ENCODE measurements around the gene TMEM250.
A peak's percentile ranks its signal among the peaks of the same experiment; 100 is the strongest.
"Not testable (repeated sequence)": the region's sequence is repeated elsewhere in the genome, so short reads cannot be mapped to it uniquely, and the experiment has no call there.

Gene TMEM250

GRCh38 chr9:136101615-136102074 lies 17.0 kb downstream of the TMEM250 start:
- WGBS, result 95% methylated on average over 13 of the region's 27 CpGs
- H2BK15ac ChIP-seq (ENCODE audit: low read depth, poor library complexity, severe bottlenecking); H3K4me2 ChIP-seq (ENCODE audit: low read length, poor library complexity, severe bottlenecking); H2BK12ac ChIP-seq (ENCODE audit: low read length in 2 of 2); H3K23ac ChIP-seq (ENCODE audit: low read length in 2 of 2); H3K9ac ChIP-seq (ENCODE audit: low read length); H3K27ac ChIP-seq (ENCODE audit: low read length, poor library complexity, severe bottlenecking); H4K91ac ChIP-seq (ENCODE audit: low read length); H3K14ac ChIP-seq (ENCODE audit: low read length in 2 of 2); H2BK120ac ChIP-seq (ENCODE audit: low read depth, low read length); H2AFZ ChIP-seq (ENCODE audit: low read depth, low read length); H3K79me1 ChIP-seq (replicated peaks; ENCODE audit: low read length, poor library complexity, severe bottlenecking); H3K9me3 ChIP-seq (ENCODE audit: control insufficient read depth, low read length); H2AK5ac ChIP-seq (ENCODE audit: low read length, severe bottlenecking); H3K4ac ChIP-seq (ENCODE audit: low read depth in 1 of 2, low read length in 2 of 2); H4K8ac ChIP-seq (ENCODE audit: low read length); H2BK5ac ChIP-seq (ENCODE audit: low read depth, low read length, poor library complexity, severe bottlenecking); DNase-seq; H3K36me3 ChIP-seq (ENCODE audit: control insufficient read depth in 1 of 2, insufficient read depth in 2 of 2, low read depth in 1 of 2, low read length in 2 of 2); H3K4me3 ChIP-seq (ENCODE audit: insufficient read depth in 1 of 2, low read depth in 1 of 2, low read length in 2 of 2); H3K18ac ChIP-seq (ENCODE audit: low read depth in 1 of 2, low read length in 2 of 2): not testable (repeated sequence)
- peaks cover 17 to 44% of the 10 kb centered on the region in 2 experiments for H3K27me3 ChIP-seq (ENCODE audit: control insufficient read depth in 1 of 2, insufficient read depth in 1 of 2, low read length in 2 of 2)
- peaks cover 30% of the 10 kb centered on the region for H3K4me1 ChIP-seq (ENCODE audit: control insufficient read depth, insufficient read depth, low read depth, low read length)

GRCh38 chr9:136100700-136101614 lies 17.7 kb downstream of the TMEM250 start:
- WGBS, result 68% methylated on average over 20 of the region's 30 CpGs
- H3K18ac ChIP-seq (ENCODE audit: low read depth in 1 of 2, low read length in 2 of 2), result no peak overlapping the region
- no peak overlapping the region for H3K4me2 ChIP-seq (ENCODE audit: low read length, poor library complexity, severe bottlenecking)
- no peak overlapping the region for H3K14ac ChIP-seq (ENCODE audit: low read length in 2 of 2)
- no peak overlapping the region for H3K4me3 ChIP-seq (ENCODE audit: insufficient read depth in 1 of 2, low read depth in 1 of 2, low read length in 2 of 2)
- peaks cover 33% of the 10 kb centered on the region for H3K4me1 ChIP-seq (ENCODE audit: control insufficient read depth, insufficient read depth, low read depth, low read length)
- H2BK15ac ChIP-seq (ENCODE audit: low read depth, poor library complexity, severe bottlenecking), result peak overlapping the region; percentile 33
- no peak overlapping the region for H2BK5ac ChIP-seq (ENCODE audit: low read depth, low read length, poor library complexity, severe bottlenecking)
- H3K27me3 ChIP-seq (ENCODE audit: control insufficient read depth in 1 of 2, insufficient read depth in 1 of 2, low read length in 2 of 2), result peaks cover 17 to 44% of the 10 kb centered on the region in 2 experiments
- H3K4ac ChIP-seq (ENCODE audit: low read depth in 1 of 2, low read length in 2 of 2), result no peak overlapping the region
- H2BK120ac ChIP-seq (ENCODE audit: low read depth, low read length), result no peak overlapping the region
- peaks cover 0 to 4% of the 10 kb centered on the region in 2 experiments for H3K36me3 ChIP-seq (ENCODE audit: control insufficient read depth in 1 of 2, insufficient read depth in 2 of 2, low read depth in 1 of 2, low read length in 2 of 2)
- no peak for DNase-seq
- no peak overlapping the region for H2AK5ac ChIP-seq (ENCODE audit: low read length, severe bottlenecking)
- H3K9me3 ChIP-seq (ENCODE audit: control insufficient read depth, low read length), result no peaks in the 10 kb centered on the region
- H3K23ac ChIP-seq (ENCODE audit: low read length in 2 of 2), result no peak overlapping the region
- no peak overlapping the region for H4K91ac ChIP-seq (ENCODE audit: low read length)
- no peak overlapping the region for H2AFZ ChIP-seq (ENCODE audit: low read depth, low read length)
- no peak overlapping the region for H2BK12ac ChIP-seq (ENCODE audit: low read length in 2 of 2)
- no peaks in the 10 kb centered on the region for H3K79me1 ChIP-seq (replicated peaks; ENCODE audit: low read length, poor library complexity, severe bottlenecking)
- no peak overlapping the region for H4K8ac ChIP-seq (ENCODE audit: low read length)
- H3K9ac ChIP-seq (ENCODE audit: low read length), result no peak overlapping the region
- H3K27ac ChIP-seq (ENCODE audit: low read length, poor library complexity, severe bottlenecking), result no peak overlapping the region

DNA sequence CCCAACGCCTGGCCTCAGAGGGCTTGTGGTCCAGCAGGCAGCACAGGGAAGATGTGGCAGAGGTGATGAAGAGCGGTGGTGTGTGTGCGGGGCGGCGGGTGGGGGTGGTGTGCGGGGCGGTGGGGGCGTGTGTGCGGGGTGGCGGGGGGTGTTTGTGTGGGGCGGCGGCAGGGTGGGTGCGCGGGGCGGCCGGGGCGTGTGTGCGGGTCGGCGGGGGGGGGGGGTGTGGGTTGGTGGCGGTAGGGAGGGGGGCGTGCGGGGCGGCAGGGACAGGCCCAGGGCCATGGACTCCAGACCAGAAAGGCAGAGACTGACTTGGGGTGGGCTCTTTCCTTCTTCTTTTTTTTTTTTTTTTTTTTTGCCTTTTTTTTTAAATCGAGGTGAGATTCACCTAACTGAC lies 19.1 kb downstream of the TMEM250 start:
- Histone ChIP-seq H3K14ac (ENCODE audit: low read length in 2 of 2) (no peak overlapping the region), H2BK15ac (ENCODE audit: low read depth, poor library complexity, severe bottlenecking) (no peak overlapping the region), H3K23ac (ENCODE audit: low read length in 2 of 2) (no peak overlapping the region), H3K27ac (ENCODE audit: low read length, poor library complexity, severe bottlenecking) (no peak overlapping the region), H4K91ac (ENCODE audit: low read length) (peak overlapping the region; percentile 43), H3K36me3 (ENCODE audit: control insufficient read depth in 1 of 2, insufficient read depth in 2 of 2, low read depth in 1 of 2, low read length in 2 of 2) (peaks cover 0 to 4% of the 10 kb centered on the region in 2 experiments), H2BK5ac (ENCODE audit: low read depth, low read length, poor library complexity, severe bottlenecking) (no peak overlapping the region), H3K4ac (ENCODE audit: low read depth in 1 of 2, low read length in 2 of 2) (no peak overlapping the region), H4K8ac (ENCODE audit: low read length) (no peak overlapping the region), H3K27me3 (ENCODE audit: control insufficient read depth in 1 of 2, insufficient read depth in 1 of 2, low read length in 2 of 2) (peaks cover 17 to 41% of the 10 kb centered on the region in 2 experiments), H3K9ac (ENCODE audit: low read length) (no peak overlapping the region), H3K4me1 (ENCODE audit: control insufficient read depth, insufficient read depth, low read depth, low read length) (peaks cover 23% of the 10 kb centered on the region), H3K18ac (ENCODE audit: low read depth in 1 of 2, low read length in 2 of 2) (no peak overlapping the region), H2AK5ac (ENCODE audit: low read length, severe bottlenecking) (no peak overlapping the region), H3K4me3 (ENCODE audit: insufficient read depth in 1 of 2, low read depth in 1 of 2, low read length in 2 of 2) (no peak overlapping the region), H3K4me2 (ENCODE audit: low read length, poor library complexity, severe bottlenecking) (no peak overlapping the region), H2BK120ac (ENCODE audit: low read depth, low read length) (no peak overlapping the region), H3K79me1 (replicated peaks; ENCODE audit: low read length, poor library complexity, severe bottlenecking) (no peaks in the 10 kb centered on the region), H2BK12ac (ENCODE audit: low read length in 2 of 2) (no peak overlapping the region), H3K9me3 (ENCODE audit: control insufficient read depth, low read length) (no peaks in the 10 kb centered on the region), H2AFZ (ENCODE audit: low read depth, low read length) (no peak overlapping the region)
- no peak for DNase-seq
- WGBS, result 70% methylated on average over 2 of the region's 25 CpGs

GRCh38 chr9:136098844-136099243 lies 19.8 kb downstream of the TMEM250 start:
- H3K9ac ChIP-seq (ENCODE audit: low read length), result no peak overlapping the region
- no peak overlapping the region for H3K14ac ChIP-seq (ENCODE audit: low read length in 2 of 2)
- H4K91ac ChIP-seq (ENCODE audit: low read length), result no peak overlapping the region
- H3K23ac ChIP-seq (ENCODE audit: low read length in 2 of 2), result no peak overlapping the region
- H3K4me3 ChIP-seq (ENCODE audit: insufficient read depth in 1 of 2, low read depth in 1 of 2, low read length in 2 of 2), result no peak overlapping the region
- H3K36me3 ChIP-seq (ENCODE audit: control insufficient read depth in 1 of 2, insufficient read depth in 2 of 2, low read depth in 1 of 2, low read length in 2 of 2), result peaks cover 0 to 4% of the 10 kb centered on the region in 2 experiments
- peaks cover 20% of the 10 kb centered on the region for H3K4me1 ChIP-seq (ENCODE audit: control insufficient read depth, insufficient read depth, low read depth, low read length)
- H3K27ac ChIP-seq (ENCODE audit: low read length, poor library complexity, severe bottlenecking), result no peak overlapping the region
- H3K27me3 ChIP-seq (ENCODE audit: control insufficient read depth in 1 of 2, insufficient read depth in 1 of 2, low read length in 2 of 2), result peaks cover 17 to 36% of the 10 kb centered on the region in 2 experiments
- H4K8ac ChIP-seq (ENCODE audit: low read length), result no peak overlapping the region
- H3K18ac ChIP-seq (ENCODE audit: low read depth in 1 of 2, low read length in 2 of 2), result no peak overlapping the region
- H2BK12ac ChIP-seq (ENCODE audit: low read length in 2 of 2), result peak overlapping the region in 1 of 2 experiments; percentile 21
- no peak for DNase-seq
- no peak overlapping the region for H3K4me2 ChIP-seq (ENCODE audit: low read length, poor library complexity, severe bottlenecking)
- no peaks in the 10 kb centered on the region for H3K79me1 ChIP-seq (replicated peaks; ENCODE audit: low read length, poor library complexity, severe bottlenecking)
- no peak overlapping the region for H2AK5ac ChIP-seq (ENCODE audit: low read length, severe bottlenecking)
- no peak overlapping the region for H2AFZ ChIP-seq (ENCODE audit: low read depth, low read length)
- H3K9me3 ChIP-seq (ENCODE audit: control insufficient read depth, low read length), result no peaks in the 10 kb centered on the region
- H3K4ac ChIP-seq (ENCODE audit: low read depth in 1 of 2, low read length in 2 of 2), result no peak overlapping the region
- H2BK120ac ChIP-seq (ENCODE audit: low read depth, low read length), result no peak overlapping the region
- H2BK5ac ChIP-seq (ENCODE audit: low read depth, low read length, poor library complexity, severe bottlenecking), result no peak overlapping the region
- WGBS, result 84% methylated on average over 14 of the region's 14 CpGs
- H2BK15ac ChIP-seq (ENCODE audit: low read depth, poor library complexity, severe bottlenecking), result peak overlapping the region; percentile 26
